IMR-90 (cell line): ENCODE measurements around the gene HGF. TPM values are rescaled to one million over a fixed set of nuclear protein-coding genes. Genes with fewer than 3 reads are reported as not detected.
A peak's percentile ranks its signal among the peaks of the same experiment; 100 is the strongest.

Experiments
- ATAC-seq: fragments of 200-7000 bp; cut with Tn5 transposase; 2 replicates; pipeline ENCODE4 v1.9.1; 2020; ENCODE audit warnings: low read depth, mild to moderate bottlenecking, moderate library complexity
- BruUV-seq: library from RNA; stranded (reverse); fragments of 400-500 nt; replicated peaks from 2 replicates; lab custom pipeline; 2021; lab: Mats Ljungman, UMichigan
- CTCF ChIA-PET: fragments of 300-600 bp; formaldehyde crosslinking; extraction: SDS; loops from one replicate; lab custom pipeline; 2021; ENCODE audit warnings: antibody characterized with exemption; lab: Yijun Ruan, JAX
- POLR2A ChIA-PET: fragments of 300-600 bp; sonication (Branson Sonifier 250); formaldehyde crosslinking; loops from one replicate; lab custom pipeline; 2022; ENCODE audit warnings: antibody characterized with exemption; ENCODE audit not compliant: unreplicated experiment; lab: Charles Lee
- DNase-seq: peaks from one replicate; pipeline ENCODE4 v3.0.0; 2013
- H2AFZ ChIP-seq: replicated peaks from 2 replicates; pipeline ENCODE3; 2013; ENCODE audit warnings: low read length, mild to moderate bottlenecking; ENCODE audit not compliant: poor library complexity
- H2AK5ac ChIP-seq: 2 replicates; pipeline ENCODE4 v1.6.1; 2013; ENCODE audit warnings: low read depth, low read length, inconsistent platforms
- H2AK9ac ChIP-seq: replicated peaks from 2 replicates; pipeline ENCODE3; 2013; ENCODE audit warnings: mild to moderate bottlenecking, low read depth, low read length, moderate library complexity; ENCODE audit not compliant: poor library complexity
- H2BK120ac ChIP-seq: 2 replicates; pipeline ENCODE4 v1.6.1; 2013; ENCODE audit warnings: low read depth, low read length, inconsistent platforms
- H2BK15ac ChIP-seq: 3 replicates; pipeline ENCODE4 v1.6.1; 2013; ENCODE audit warnings: low read depth, low read length, inconsistent platforms
- H2BK20ac ChIP-seq: 2 replicates; pipeline ENCODE4 v1.6.1; 2013; ENCODE audit warnings: low read depth, mild to moderate bottlenecking, inconsistent platforms, low read length, moderate library complexity
- H2BK5ac ChIP-seq: 2 replicates; pipeline ENCODE4 v1.6.1; 2013; ENCODE audit warnings: mild to moderate bottlenecking, low read depth, low read length, inconsistent platforms; ENCODE audit not compliant: poor library complexity, severe bottlenecking
- H3K14ac ChIP-seq: replicated peaks from 2 replicates; pipeline ENCODE4 v1.6.1; 2013; ENCODE audit warnings: low read depth, low read length, inconsistent platforms
- H3K18ac ChIP-seq: 2 replicates; pipeline ENCODE4 v1.6.1; 2013; ENCODE audit warnings: low read depth, low read length, control low read depth
- H3K23ac ChIP-seq: 2 replicates; pipeline ENCODE4 v1.6.1; 2013; ENCODE audit warnings: low read depth, low read length, inconsistent platforms
- H3K27ac ChIP-seq: 2 replicates; pipeline ENCODE4 v1.5.1; 2013; ENCODE audit warnings: mild to moderate bottlenecking, control low read depth, low read length; ENCODE audit not compliant: insufficient read depth
- H3K27me3 ChIP-seq: 2 replicates; pipeline ENCODE4 v1.6.1; 2013; ENCODE audit warnings: low read length; ENCODE audit not compliant: control insufficient read depth, insufficient read depth
- H3K36me3 ChIP-seq: 2 replicates; pipeline ENCODE4 v1.6.1; 2013; ENCODE audit warnings: low read length, mixed read lengths; ENCODE audit not compliant: control insufficient read depth, insufficient read depth
- H3K4ac ChIP-seq: 2 replicates; pipeline ENCODE4 v1.6.1; 2013; ENCODE audit warnings: low read depth, low read length, inconsistent platforms
- H3K4me1 ChIP-seq: 2 replicates; pipeline ENCODE4 v1.6.1; 2013; ENCODE audit warnings: low read length, mixed read lengths; ENCODE audit not compliant: control insufficient read depth, insufficient read depth
- H3K4me2 ChIP-seq: 2 replicates; pipeline ENCODE4 v1.6.1; 2013; ENCODE audit warnings: low read depth, mild to moderate bottlenecking, control low read depth, low read length, moderate library complexity
- H3K4me3 ChIP-seq: 2 replicates; pipeline ENCODE4 v1.5.1; 2013; ENCODE audit warnings: low read depth, mild to moderate bottlenecking, control low read depth, low read length, moderate library complexity; ENCODE audit not compliant: insufficient read depth
- H3K56ac ChIP-seq: 2 replicates; pipeline ENCODE4 v1.6.1; 2013; ENCODE audit warnings: low read length, inconsistent platforms; ENCODE audit not compliant: insufficient read depth; ENCODE audit errors: extremely low read depth
- H3K79me1 ChIP-seq, 2 experiments: 2 replicates each; pipeline ENCODE4 v1.6.1; 2013; ENCODE audit warnings: low read length in 2 of 2, inconsistent platforms in 1 of 2, low read depth in 1 of 2
- H3K9ac ChIP-seq: 2 replicates; pipeline ENCODE4 v1.6.1; 2013; ENCODE audit warnings: low read depth, low read length, control low read depth
- H3K9me1 ChIP-seq: 2 replicates; pipeline ENCODE4 v1.6.1; 2013; ENCODE audit warnings: low read length, inconsistent platforms; ENCODE audit not compliant: insufficient read depth
- H3K9me3 ChIP-seq: 2 replicates; pipeline ENCODE4 v1.6.1; 2013; ENCODE audit warnings: low read length; ENCODE audit not compliant: control insufficient read depth, insufficient read depth
- H4K20me1 ChIP-seq: 2 replicates; pipeline ENCODE4 v1.6.1; 2013; ENCODE audit warnings: low read length, inconsistent platforms; ENCODE audit not compliant: insufficient read depth
- H4K5ac ChIP-seq: 2 replicates; pipeline ENCODE4 v1.6.1; 2013; ENCODE audit warnings: mild to moderate bottlenecking, low read depth, low read length, control low read depth
- H4K8ac ChIP-seq, 2 experiments: 2 replicates each; pipeline ENCODE4 v1.6.1; 2013; ENCODE audit warnings: low read depth in 2 of 2, low read length in 2 of 2, control low read depth in 1 of 2, inconsistent platforms in 1 of 2
- H4K91ac ChIP-seq: 2 replicates; pipeline ENCODE4 v1.6.1; 2013; ENCODE audit warnings: low read depth, low read length, inconsistent platforms; ENCODE audit not compliant: insufficient read depth
- BHLHE40 ChIP-seq: fragments of 150-350 bp; IDR thresholded peaks from 2 replicates; pipeline ENCODE4 v1.6.1; 2016; ENCODE audit warnings: mild to moderate bottlenecking, low read depth, low read length
- CEBPB ChIP-seq: IDR thresholded peaks from 2 replicates; pipeline ENCODE4 v1.6.1; 2012; ENCODE audit warnings: low read depth, low read length, improper control_type of control experiment
- CHD1 ChIP-seq: IDR thresholded peaks from 2 replicates; pipeline ENCODE4 v1.6.1; 2012; ENCODE audit warnings: low read depth, low read length, improper control_type of control experiment
- FOS ChIP-seq: fragments of 150-350 bp; IDR thresholded peaks from 2 replicates; pipeline ENCODE4 v1.6.1; 2016; ENCODE audit warnings: low read depth, low read length
- MAZ ChIP-seq: IDR thresholded peaks from 2 replicates; pipeline ENCODE4 v1.6.1; 2012; ENCODE audit warnings: low read depth, mild to moderate bottlenecking, low read length, improper control_type of control experiment, moderate library complexity, borderline replicate concordance
- MXI1 ChIP-seq: IDR thresholded peaks from 2 replicates; pipeline ENCODE4 v1.6.1; 2012; ENCODE audit warnings: low read depth, mild to moderate bottlenecking, low read length, moderate library complexity, borderline replicate concordance
- NFE2L2 ChIP-seq: fragments of 150-350 bp; IDR thresholded peaks from 2 replicates; pipeline ENCODE4 v1.6.1; 2016; ENCODE audit warnings: low read depth, mild to moderate bottlenecking, low read length
- POLR2A ChIP-seq: IDR thresholded peaks from 2 replicates; pipeline ENCODE4 v1.6.1; 2012; ENCODE audit warnings: mild to moderate bottlenecking, low read depth, low read length
- RCOR1 ChIP-seq: IDR thresholded peaks from 2 replicates; pipeline ENCODE4 v1.6.1; 2012; ENCODE audit warnings: mild to moderate bottlenecking, low read length, improper control_type of control experiment; ENCODE audit not compliant: insufficient replicate concordance
- RFX5 ChIP-seq: IDR thresholded peaks from 2 replicates; pipeline ENCODE4 v1.8.0; 2012; ENCODE audit warnings: low read depth, mild to moderate bottlenecking, low read length, moderate library complexity
- SMC3 ChIP-seq: fragments of 150-350 bp; IDR thresholded peaks from 2 replicates; pipeline ENCODE4 v1.6.1; 2016; ENCODE audit warnings: low read depth, mild to moderate bottlenecking, antibody characterized with exemption, low read length, moderate library complexity
- WGBS, 2 experiments: methylation state at CpG; one replicate each; pipeline versions ENCODE4 v1.1.5 to v1.1.7; 2013; ENCODE audit warnings: missing lambda C conversion rate in 2 of 2; ENCODE audit not compliant: insufficient read length in 1 of 2; ENCODE audit errors: extremely low coverage in 2 of 2; 5-methylcytosine and 5-hydroxymethylcytosine counted together
- dilution Hi-C: fragments of 300-500 bp; cut with HindIII; formaldehyde crosslinking; loops from one replicate; pipeline ENCODE4 v1.14.3; 2018; ENCODE audit warnings: low sequenced_read_pairs; ENCODE audit not compliant: unreplicated experiment
- in situ Hi-C: fragments of 300-500 bp; cut with MboI; formaldehyde crosslinking; loops from 3 replicates; pipeline ENCODE4 v1.14.3; 2019; ENCODE audit warnings: low sequenced_read_pairs, inconsistent platforms, mixed read lengths
- intact Hi-C: fragments of 100-400 bp; cut with micrococcal nuclease; formaldehyde crosslinking; loops from 2 replicates; pipeline ENCODE4 v1.10.0; 2022
- polyA plus RNA-seq, 3 experiments: library from polyadenylated mRNA; depleted of rRNA; stranded (reverse); fragments of >200 nt; gene quantifications; 2 replicates each; pipeline ENCODE4 v1.2.3, GENCODE V29; 2012; ENCODE audit warnings: low replicate concordance in 1 of 3
- total RNA-seq: library from RNA; depleted of rRNA; stranded (reverse); fragments of >200 nt; gene quantifications from 2 replicates; pipeline ENCODE4 v1.2.3, GENCODE V29; 2012
- TF ChIP-seq, protein P1 (sequence below): fragments of 150-350 bp; IDR thresholded peaks from 2 replicates; pipeline ENCODE4 v1.6.1; 2016; ENCODE audit warnings: low read depth, mild to moderate bottlenecking, low read length, moderate library complexity, borderline replicate concordance
- TF ChIP-seq, protein P2 (sequence below): fragments of 150-350 bp; IDR thresholded peaks from 2 replicates; pipeline ENCODE4 v1.6.1; 2017; ENCODE audit warnings: mild to moderate bottlenecking, antibody characterized with exemption, low read length, low read depth
- TF ChIP-seq, protein P3 (sequence below): conservative IDR thresholded peaks from 2 replicates; pipeline ENCODE4 v1.5.1; 2012; ENCODE audit warnings: mild to moderate bottlenecking, low read depth, low read length, improper control_type of control experiment

The HGF gene
- total and polyA plus RNA-seq, 2 of the 4 experiments (the other 2 are of a cell fraction), result 16.8 to 50.9 TPM

DNA sequence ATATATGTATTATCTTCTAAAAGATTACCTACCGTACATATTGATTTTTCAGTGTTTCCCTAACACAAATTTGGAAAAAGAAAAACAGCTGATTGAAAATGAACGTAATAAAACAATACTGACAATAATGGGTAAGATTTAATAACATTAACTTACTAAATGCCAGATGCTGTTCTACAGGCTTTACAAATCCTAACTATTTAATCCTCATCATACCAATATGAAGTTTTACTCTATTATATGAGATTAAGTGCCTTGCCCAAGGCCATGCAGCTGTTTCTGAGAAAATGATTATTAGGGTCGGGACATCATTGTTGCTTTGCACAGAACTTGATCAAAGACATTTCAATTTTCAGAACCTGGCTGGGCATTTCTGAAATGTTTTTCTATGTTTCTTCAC, 104.6 kb downstream of the HGF start:
- DNase-seq (no peak), ATAC-seq (no peak)
- Histone ChIP-seq H3K4ac (no peak overlapping the region), H2BK5ac (no peak overlapping the region), H4K8ac (0 out of 4 replicates have a peak overlapping the region, but pooled peaks of 1 of the 2 experiments have one; percentile 45), H4K91ac (no peak overlapping the region; the same call in 1 of the 2 replicates), H3K4me2 (no peak overlapping the region), H2AFZ (no peak overlapping the region), H3K36me3 (no peaks in the 10 kb centered on the region), H4K5ac (no peak overlapping the region), H4K20me1 (no peaks in the 10 kb centered on the region), H2AK5ac (no peak overlapping the region), H3K27me3 (no peaks in the 10 kb centered on the region), H3K14ac (no peak overlapping the region), H2AK9ac (no peak overlapping the region), H2BK120ac (no peak overlapping the region), H3K4me3 (no peak overlapping the region), H3K27ac (no peak overlapping the region), H3K9me1 (no peaks in the 10 kb centered on the region), H3K18ac (peak overlapping the region; percentile 92), H3K56ac (no peak overlapping the region), H3K79me1 (no peaks in the 10 kb centered on the region), H3K9me3 (peaks cover 5% of the 10 kb centered on the region; the same call in 1 of the 2 replicates), H2BK15ac (peak overlapping the region; percentile 36; the same call in 1 of the 3 replicates), H3K9ac (no peak overlapping the region), H3K23ac (no peak overlapping the region), H2BK20ac (no peak overlapping the region), H3K4me1 (peaks cover 6% of the 10 kb centered on the region)
- ChIA-PET CTCF (interaction anchor here (0.7 to 1.3 kb wide), 3 partner anchors 9 to 31 kb away, joined by 3 to 5 read pairs (median 3); no protein-coding TSS in a partner anchor), POLR2A (no interaction called here)
- in situ Hi-C loops, result no loop called here
- intact Hi-C loops, result no loop called here
- TF ChIP-seq, protein P1, sequence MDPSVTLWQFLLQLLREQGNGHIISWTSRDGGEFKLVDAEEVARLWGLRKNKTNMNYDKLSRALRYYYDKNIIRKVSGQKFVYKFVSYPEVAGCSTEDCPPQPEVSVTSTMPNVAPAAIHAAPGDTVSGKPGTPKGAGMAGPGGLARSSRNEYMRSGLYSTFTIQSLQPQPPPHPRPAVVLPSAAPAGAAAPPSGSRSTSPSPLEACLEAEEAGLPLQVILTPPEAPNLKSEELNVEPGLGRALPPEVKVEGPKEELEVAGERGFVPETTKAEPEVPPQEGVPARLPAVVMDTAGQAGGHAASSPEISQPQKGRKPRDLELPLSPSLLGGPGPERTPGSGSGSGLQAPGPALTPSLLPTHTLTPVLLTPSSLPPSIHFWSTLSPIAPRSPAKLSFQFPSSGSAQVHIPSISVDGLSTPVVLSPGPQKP, result no peak
- TF ChIP-seq RCOR1 (no peak), MAZ (no peak), NFE2L2 (no peak), FOS (no peak), BHLHE40 (no peak), CEBPB (no peak), SMC3 (no peak), CHD1 (no peak), POLR2A (no peak), RFX5 (no peak), MXI1 (no peak)
- TF ChIP-seq, protein P2, sequence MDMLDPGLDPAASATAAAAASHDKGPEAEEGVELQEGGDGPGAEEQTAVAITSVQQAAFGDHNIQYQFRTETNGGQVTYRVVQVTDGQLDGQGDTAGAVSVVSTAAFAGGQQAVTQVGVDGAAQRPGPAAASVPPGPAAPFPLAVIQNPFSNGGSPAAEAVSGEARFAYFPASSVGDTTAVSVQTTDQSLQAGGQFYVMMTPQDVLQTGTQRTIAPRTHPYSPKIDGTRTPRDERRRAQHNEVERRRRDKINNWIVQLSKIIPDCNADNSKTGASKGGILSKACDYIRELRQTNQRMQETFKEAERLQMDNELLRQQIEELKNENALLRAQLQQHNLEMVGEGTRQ, result no peak
- TF ChIP-seq, protein P3, sequence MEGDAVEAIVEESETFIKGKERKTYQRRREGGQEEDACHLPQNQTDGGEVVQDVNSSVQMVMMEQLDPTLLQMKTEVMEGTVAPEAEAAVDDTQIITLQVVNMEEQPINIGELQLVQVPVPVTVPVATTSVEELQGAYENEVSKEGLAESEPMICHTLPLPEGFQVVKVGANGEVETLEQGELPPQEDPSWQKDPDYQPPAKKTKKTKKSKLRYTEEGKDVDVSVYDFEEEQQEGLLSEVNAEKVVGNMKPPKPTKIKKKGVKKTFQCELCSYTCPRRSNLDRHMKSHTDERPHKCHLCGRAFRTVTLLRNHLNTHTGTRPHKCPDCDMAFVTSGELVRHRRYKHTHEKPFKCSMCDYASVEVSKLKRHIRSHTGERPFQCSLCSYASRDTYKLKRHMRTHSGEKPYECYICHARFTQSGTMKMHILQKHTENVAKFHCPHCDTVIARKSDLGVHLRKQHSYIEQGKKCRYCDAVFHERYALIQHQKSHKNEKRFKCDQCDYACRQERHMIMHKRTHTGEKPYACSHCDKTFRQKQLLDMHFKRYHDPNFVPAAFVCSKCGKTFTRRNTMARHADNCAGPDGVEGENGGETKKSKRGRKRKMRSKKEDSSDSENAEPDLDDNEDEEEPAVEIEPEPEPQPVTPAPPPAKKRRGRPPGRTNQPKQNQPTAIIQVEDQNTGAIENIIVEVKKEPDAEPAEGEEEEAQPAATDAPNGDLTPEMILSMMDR, result no peak
- BruUV-seq, result no TSS peak
- no CpG with 5 or more reads among the region's 3 CpGs for WGBS, 2 experiments
- dilution Hi-C loops, result no loop called here
